COLO668 (cell line): ENCODE measurements around the gene PAPOLA.
A peak's percentile ranks its signal among the peaks of the same experiment; 100 is the strongest.
"Not testable (repeated sequence)": the region's sequence is repeated elsewhere in the genome, so short reads cannot be mapped to it uniquely, and the experiment has no call there.

Experiments used
- DNase-seq: peaks from one replicate; lab custom pipeline; 2025; ENCODE audit not compliant: unreplicated experiment; lab: John Stamatoyannopoulos, UW

PAPOLA gene

DNA sequence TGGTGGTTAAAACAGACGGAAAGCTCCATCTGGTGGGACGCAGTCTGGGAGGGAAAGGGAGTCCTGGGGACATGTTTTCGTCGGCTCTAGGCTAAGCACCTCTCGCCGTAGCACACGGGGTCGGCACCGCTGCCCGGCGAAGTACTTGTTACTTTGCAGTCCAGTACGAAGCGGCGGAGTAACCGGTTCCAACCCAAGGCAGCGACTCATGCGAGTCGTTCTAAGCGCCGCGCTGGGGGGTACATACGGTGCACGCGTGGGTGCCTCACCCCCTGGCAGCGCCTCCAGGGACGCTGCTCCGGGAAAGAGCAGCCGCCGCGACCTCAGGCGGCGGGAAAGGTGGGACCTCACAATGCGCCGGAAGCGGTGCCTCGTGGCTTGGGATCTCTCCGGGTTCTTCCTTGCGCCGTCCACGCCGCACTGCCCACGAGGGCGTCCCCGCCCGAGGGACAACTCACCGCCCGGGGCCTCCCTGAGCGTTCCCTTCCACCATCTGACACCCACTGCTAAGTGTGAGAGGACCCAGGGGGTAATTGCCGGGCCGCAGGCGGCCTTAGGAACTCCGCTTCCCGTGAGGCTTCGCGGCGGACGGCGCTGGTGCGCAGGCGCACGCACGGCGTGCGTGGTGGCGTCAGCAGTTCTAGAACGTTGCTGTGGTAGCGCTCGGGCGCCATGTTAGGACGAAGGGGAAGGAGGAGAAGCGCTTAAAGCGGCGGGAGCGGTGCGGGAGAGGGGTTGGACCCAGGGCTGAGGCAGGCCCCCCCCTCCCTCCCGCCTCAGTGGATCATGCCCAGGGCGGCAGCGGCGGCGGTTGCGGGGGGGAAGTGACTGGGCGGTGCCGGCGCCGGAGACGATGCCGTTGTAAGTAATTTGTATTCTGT lies at the start of gene PAPOLA:
Gene PAPOLA, plus strand, starts transcription at position 643 of the 881 bp plus-strand sequence. Its CDS starts 211 bp downstream, at position 854.
- DNase-seq = peak; percentile 98

DNA sequence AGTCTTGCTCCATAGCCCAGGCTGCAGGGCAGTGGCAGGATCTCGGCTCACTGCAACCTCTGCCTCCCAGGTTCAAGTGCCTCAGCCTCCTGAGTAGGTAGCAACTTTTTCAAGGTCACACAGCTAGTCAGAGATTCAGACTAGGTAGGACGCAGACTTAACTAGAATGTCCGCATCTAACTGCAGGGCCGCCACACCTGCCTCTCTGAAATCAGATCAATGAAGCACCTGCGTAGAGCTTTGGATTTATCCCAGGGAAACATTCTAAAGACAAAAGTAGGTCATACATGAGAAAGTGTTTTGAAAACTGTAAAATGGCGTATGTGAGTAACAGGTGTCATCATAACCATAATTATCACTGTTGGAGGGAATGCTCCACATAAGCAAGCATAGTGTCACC lies 49.5 kb upstream of the PAPOLA start:
- no peak for DNase-seq

DNA sequence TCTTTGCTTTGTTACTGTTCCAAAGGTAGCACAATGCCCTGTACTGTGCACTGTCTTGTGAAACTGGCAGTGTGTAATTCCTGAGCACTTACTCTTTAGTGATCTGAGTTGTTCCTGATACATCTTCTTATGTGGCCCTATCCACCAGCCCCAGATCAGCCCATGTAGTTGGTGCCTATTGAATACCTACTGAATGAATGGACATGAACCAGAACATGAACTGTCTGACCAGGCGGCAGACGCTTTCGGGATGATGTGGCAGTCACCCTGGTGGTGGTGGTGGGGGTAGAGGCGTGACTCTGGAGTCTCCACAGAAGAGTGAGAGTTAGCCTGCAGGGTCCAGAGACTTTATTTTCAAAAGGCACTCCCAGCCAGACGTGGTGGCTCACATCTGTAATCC lies 46.6 kb upstream of the PAPOLA start:
- DNase-seq = no peak

DNA sequence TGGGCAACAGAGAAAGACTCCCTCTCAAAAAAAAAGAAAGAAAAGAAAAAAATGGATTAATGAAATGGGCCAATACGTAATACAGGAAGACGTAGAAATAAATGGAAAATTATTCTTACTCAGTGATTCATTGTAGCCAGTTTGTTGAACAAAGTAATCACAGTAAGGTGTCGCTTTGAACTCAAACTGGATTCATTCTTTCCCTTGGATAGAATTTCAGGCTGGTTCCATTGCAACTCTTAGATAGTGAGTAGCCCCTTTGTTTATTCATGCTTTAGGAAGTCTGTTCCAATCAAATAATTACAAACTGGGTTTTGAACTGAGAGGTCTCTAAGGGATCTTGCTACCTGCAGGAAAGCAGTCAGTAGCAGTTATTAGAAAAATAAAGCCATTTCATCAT lies 42.3 kb upstream of the PAPOLA start:
- DNase-seq = no peak

DNA sequence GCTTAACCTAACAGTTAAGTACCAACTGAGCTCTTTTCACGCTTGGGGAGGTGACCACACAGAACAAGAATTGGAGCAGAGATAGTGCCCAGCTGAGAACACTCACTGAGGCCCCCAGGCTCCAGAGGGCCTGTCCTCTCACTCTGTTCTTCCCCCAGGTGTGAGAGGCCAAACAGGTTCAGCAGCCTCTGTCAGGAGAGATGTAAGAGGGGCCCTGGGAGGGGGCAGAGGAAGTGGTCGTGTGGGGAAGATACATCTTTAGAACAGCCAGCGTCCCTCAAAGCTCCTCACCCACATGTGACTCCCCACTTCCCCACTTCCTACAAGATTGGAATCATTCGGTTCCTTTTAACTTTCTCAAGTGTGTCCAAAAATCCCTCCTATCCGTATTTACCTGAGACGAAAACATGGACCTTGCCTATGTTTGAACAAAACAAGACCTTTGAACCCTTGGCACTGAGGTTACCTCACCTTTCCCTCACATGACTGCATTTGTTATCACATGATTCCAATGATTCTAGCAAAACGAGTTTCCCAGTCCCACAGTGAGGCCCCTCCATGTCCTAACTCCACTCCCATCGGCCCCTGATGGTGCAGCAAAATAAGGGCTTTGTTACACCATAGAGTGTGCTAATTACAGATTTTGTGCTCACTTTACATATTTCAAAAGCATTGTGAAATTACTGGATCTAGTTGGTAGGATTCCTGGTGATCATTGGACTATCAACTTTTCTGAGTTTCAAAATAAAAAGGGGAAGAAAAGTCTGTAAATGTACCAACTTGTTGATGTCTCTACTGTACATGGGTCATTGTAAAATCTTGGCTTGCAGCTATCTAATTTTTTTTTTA lies 40.0 kb upstream of the PAPOLA start:
- peak; percentile 34 for DNase-seq

DNA sequence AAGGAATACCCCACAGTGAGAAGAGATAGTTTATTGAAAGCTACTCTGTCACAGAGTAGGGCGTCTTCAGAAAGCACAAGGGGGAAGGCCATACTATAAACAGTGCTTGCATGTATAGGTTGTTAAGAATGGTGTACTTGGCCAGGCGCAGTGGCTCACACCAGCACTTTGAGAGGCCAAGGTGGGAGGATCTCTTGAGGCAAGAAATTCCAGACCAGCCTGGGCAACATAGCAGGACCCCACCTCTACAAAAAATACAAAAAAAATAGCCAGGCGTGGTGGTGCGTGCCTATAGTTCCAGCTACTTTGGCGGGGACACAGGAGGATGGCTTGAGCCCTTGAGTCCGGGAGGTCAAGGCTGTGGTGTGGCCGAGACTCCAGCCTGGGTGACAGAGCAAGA lies 38.0 kb upstream of the PAPOLA start:
- DNase-seq = no peak

DNA sequence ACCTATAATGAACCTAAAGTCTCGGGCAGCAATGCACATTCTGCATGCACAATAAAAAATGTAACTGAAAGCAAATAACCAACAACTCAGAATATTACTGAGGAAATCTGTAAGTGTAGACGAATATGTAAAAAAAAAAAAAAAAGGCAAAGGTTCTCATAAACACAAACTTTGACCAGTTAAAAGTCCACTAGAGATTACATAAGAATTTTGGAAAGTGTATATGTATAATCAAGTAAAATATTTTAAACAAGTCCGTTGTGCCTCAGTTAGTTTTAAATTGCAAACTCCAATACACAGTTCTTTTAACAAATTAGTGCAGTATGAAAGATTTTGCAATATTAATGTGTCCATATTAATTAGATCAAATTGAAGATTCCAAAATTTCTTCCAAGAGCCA lies 35.3 kb upstream of the PAPOLA start:
- DNase-seq = no peak

DNA sequence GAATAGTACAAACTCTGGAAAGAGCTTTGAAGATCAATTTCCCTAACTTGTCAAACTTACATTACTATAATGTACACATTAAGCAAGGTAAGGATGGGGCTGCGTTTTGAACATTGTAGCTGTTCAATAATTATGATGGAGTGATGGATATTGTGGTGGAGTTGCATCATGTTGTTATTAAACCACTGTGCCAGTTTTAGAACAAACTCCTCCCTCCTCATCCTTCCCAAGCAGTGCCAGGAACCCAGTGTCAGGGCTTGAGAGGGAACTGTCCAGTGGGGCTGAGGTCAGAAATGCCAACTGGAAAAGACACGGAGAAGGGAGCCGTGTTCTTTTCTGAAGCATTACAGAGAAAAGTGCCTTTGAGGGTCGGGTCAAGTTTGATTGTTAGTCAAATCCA lies 31.9 kb upstream of the PAPOLA start:
- no peak for DNase-seq

DNA sequence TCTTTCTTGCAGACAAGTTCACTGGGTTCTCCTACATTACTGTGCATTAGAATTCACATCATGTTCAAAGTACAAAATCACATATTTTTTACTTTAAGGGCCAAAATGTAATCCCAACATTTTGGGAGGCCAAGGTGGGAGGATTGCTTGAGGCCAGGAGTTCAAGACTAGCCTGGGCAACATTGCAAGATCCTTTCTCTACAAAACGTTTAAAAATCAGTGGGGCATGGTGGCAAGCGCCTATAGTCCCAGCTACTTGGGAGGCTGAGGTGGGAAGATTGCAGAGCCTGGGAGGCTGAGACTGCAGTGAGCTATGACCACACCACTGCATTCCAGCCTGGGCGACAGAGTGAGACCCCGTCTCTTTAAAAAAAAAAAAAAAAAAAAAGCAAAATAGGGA lies 31.2 kb upstream of the PAPOLA start:
- DNase-seq = not testable (repeated sequence)

DNA sequence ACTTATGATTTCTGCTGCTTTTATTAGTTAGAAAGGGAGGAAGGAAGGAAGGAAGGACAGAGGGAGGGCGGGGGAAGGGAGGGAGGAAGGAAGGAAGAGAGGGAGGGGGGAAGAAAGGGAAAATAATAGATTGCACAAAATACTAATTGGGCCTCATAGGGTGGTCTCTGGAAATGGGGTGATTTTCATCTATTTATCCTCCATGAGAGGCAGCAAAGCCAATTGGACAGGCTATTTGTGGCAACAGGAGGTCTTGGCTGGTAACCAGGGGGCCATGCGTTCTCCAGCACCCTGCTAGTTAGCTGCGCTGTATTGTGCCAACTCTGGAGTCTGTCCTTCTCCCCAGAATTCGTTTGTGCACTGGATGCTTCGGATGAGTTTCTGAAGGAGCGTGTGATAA lies 24.1 kb upstream of the PAPOLA start:
- DNase-seq = no peak

DNA sequence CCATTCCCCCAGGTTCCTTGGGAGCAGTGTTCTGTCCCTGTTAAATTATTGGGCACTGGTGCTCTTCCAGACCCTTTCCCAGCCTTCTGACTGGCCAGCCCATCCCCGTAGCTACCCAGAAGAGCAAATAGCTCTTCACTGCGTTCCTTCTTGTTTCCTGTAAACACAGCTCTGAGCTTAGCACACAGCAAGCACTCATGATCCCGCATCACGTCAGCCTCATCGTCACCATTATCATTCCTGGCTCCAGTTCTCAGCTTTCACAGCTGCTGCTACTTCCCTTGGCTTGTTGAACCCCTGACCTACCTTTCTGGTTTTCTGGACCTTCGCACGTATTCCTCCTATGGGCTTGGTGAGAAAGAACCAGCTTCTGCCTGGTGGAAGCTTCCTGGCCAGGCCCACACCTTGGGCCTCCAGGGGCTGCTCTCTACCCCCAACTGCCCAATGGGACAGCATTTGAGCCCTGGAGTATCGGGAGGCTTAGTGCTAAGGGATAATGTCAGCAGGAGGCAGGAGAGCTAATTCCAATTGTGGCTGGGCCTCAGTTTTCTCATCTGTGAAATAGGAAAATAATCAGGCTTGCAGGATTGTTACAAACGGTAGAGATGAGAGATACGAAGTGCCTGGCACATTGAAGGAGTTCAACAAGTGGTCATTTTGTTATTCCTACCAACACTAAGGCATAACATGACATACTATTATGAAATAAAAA lies 22.6 kb upstream of the PAPOLA start:
- DNase-seq = no peak

DNA sequence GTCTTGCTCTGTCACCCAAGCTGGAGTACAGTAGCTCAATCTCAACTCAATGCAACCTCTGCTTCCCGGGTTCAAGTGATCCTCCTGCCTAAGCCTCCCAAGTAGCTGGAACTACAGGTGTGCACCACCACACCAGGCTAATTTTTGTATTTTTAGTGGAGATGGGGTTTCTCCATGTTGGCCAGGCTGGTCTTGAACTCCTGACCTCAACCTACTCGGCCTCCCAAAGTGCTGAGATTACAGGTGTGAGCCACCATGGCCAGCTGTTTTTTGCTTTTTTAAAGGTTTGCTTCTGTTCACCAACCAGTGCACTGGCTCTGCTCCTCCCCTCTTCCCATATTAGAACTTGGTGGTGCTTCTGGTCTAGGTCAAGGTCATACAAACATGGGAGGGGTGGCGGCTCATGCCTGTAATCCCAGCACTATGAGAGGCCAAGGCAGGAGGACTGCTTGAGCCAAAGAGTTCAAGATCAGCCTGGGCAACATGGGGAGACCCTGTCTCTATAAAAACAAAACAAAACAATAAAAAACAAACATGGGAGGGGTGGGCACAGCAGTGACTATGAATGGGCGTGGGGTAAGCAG lies 20.4 kb upstream of the PAPOLA start:
- no peak for DNase-seq

DNA sequence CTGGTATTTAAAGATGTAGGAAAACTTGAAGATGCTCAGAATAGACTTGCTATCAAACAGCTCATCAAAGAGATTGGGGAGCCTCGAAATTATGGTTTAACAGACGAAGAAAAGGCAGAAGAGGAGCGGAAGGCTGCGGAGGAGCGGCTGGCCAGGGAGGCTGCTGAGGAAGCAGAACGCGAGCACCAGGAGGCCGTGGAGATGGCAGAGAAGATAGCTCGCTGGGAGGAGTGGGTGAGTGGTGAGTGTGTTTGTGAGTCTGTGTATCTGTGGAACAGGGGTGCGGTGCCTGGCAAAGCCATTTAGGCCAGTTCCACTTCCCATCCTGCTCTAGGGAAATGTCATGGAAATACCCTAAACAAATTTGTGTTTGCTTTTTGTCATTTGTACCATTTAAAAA lies 19.2 kb upstream of the PAPOLA start:
- DNase-seq = no peak

DNA sequence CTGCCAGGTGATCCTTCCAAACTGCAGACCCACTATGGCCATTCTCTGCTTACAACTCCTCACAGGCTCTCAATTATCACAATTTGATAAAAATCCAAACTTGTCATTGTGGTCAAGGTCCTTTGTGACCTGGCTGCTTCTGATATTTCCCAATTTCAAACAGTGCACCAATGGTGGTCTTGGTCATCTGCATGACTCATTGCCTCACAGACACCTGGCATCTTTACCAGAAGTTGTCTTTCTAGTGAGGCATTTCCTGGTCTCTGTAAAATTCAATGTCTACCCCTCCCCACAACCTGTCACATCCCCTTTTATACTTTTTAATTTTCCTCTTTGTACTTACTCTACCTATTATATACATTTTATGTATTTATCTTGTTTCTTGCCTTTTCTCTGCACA lies 17.8 kb upstream of the PAPOLA start:
- no peak for DNase-seq

DNA sequence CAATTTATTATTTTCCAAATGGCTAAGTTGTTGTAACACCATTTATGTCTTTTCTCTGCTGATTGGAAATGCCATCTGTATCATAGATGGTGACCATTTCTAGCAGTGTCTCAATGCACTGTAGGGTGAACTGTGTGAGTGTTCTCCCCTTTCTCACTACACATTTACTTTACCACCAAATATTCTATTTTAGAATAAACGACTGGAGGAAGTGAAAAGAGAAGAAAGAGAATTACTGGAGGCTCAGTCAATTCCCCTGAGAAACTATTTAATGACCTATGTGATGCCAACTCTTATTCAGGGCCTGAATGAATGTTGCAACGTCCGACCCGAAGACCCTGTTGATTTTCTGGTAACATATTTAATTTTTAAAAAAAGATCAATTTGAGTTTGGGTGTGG lies 15.5 kb upstream of the PAPOLA start:
- no peak for DNase-seq

DNA sequence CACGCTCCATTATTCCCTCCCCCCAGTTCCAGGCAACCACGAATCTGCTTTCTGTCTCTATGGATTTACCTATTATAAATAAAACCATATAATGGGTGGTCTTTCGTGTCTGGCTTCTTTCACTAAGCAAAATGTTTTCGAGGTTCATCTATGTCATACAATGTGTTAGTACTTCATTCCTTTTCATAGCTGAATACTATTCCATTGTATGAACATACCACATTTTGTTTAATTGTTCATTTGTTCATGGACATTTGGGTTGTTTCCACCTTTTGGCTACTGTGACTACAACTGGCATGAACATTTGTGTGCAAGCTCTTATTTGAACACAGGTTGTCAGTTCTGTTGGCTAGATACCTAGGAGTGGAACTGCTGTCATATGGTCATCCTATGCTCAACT lies 12.9 kb upstream of the PAPOLA start:
- no peak for DNase-seq

DNA sequence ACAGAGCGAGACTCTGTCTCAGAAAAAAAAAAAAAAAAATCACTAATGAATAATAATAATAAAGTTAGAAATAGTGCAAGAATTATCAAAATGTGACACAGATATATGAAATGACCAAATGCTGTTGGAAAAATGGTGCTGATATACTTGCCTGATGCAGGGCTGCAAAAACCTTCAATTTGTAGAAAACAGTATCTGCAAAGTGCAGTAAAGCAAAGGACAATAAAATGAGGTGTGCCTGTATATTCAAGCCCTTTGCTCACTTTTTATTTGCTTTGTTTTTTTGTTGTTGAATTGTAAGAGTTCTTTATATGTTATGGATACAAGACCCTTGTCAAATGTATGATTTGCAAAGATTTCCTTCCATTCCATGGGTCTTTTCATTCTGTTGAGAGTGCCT lies 9.0 kb upstream of the PAPOLA start:
- DNase-seq = no peak

DNA sequence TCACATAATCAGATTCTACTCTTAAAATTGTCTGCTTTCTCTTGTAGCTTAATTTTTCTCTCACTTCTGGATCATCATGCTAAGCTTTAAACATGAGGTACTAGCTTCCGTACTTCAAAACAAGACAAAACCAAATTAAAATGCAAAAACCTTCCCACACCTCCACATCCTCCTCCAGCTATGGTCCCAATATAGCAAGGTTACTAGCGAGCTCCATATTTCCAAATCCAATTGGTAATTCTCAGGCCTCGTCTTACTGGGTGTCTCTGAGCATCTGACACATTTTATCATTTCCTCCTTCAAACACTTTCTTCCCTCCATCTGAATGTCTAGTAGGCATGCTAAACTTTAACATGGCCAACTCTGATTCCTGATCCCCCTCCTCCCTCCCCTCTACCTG lies 7.9 kb upstream of the PAPOLA start:
- no peak for DNase-seq

DNA sequence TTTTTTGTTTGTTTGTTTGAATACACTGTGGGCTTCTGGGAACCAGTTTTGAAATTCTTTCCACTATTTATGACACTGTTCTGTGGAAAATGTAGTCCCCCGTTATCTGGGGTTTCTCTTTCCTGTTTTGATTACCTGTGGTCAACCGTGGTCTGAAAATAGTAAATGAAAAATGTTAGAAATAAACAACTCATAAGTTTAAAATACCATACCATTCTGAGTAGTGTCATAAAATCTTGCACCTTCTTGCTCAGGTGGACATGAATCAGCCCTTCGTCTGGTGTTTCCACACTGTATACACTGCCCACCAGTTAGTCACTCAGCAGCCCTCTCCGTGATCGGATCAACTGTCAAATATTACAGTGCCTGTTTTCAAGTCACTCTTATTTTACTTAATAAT lies 5.1 kb upstream of the PAPOLA start:
- no peak for DNase-seq

DNA sequence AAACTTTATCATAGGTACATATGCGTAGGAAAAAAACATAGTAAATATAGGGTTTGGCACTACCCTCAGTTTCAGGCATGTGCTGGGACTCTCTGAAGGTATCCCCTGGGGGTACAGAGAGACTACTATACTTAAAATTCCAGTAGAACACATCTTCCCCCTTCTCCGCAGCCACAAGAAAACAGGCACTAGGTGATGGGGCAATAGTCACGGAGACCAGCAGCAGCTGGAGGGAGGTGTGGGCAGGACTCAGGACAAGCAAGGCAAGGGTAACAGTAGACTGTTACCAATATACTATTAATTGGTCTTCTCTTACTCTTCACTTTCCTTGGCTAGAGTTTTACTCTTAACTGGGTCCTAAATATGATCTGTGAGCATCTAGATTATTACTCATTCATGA lies 4.6 kb upstream of the PAPOLA start:
- DNase-seq = no peak

DNA sequence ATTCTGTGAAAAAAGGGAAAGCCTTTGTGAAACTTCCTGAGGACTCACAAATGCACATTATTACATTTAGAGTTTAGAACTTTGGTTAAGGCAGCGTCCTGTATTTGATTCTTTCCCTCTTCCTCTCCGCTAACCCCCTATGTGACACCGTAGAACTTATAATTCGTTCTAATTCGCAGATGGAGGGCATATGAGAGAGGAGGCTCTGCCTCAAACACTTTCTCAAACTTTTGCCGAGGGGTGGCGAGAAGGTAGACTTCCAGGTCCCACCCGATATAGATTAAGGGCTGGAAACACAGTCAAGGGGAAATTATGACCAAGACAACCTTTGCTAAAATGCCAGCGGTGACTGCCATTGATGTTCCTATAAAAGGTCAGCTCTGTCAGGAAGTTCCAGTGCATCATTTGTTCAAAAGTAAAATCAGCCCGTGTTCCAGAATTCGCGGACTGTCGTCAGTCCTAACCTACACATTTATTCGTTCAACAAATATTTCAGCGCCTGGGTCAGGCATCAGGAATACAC lies 904 bp upstream of the PAPOLA start:
- DNase-seq = no peak
